T1000 (cell line): ENCODE measurements around the gene ACBD4.
A peak's percentile ranks its signal among the peaks of the same experiment; 100 is the strongest.

Experiments used
- DNase-seq: peaks from one replicate; lab custom pipeline; 2025; ENCODE audit warnings: mixed read lengths; lab: John Stamatoyannopoulos, UW

The ACBD4 gene

GRCh38 chr17:45136846-45137560, 1.5 kb downstream of the ACBD4 start:
- no peak for DNase-seq

DNA sequence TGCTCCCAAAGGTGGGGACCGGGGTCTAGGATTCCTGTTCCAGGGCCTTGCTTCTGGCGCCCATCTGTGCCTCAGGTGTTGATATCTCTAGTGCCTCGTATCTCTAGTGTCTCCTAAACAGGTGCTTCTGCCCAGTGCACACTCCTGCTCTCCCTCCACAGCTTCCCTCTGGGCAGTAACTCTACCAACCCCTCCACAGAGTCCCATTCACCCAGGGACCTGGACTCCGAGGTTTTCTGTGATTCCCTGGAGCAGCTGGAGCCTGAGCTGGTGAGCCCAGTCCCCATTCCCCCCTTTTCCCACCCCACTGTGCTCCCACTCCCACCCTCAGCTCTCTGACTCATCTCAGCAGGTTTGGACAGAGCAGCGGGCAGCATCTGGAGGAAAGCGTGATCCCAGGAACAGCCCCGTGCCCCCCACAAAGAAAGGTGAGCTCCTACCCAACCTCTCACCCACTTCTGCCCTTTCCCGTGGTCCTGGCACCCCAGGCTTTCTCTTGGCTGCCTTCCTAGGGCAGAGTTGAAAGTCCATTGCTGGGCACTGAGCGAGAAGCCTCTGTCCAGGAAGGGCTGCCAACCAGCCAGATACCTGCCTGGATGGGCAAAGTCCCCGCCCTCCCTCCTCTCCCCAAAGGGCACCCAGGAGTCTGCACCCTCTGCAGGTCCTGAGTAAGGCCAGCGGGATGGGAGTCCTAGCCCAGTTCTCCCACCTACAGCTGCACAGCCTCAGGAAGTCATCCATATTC, 2.2 kb downstream of the ACBD4 start:
- no peak for DNase-seq

DNA sequence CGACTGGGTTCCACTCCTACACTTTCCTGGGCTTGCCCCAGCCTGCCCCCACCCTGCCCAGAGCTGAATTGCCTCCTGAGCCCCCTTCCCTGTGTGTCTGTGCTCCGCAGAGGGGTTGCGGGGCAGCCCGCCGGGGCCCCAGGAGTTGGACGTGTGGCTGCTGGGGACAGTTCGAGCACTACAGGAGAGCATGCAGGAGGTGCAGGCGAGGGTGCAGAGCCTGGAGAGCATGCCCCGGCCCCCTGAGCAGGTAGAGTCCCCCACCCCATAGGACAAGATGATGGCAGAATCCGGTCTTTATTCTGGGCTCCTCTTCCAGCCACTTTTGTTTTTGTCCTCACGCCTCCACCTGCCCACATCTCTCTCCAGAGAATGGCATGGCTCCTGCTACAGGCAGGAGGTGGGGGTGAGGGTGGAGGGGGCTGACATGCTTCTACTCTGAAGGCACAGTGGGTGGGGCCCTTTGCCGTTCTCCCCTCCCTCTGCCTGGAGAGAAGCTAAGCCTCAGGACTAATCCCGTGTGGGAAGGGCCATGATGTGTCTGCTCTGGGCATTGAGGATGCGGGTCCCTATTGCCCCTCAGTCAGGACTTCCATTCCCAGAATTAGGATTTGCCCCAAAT, 3.5 kb downstream of the ACBD4 start:
- no peak for DNase-seq

DNA sequence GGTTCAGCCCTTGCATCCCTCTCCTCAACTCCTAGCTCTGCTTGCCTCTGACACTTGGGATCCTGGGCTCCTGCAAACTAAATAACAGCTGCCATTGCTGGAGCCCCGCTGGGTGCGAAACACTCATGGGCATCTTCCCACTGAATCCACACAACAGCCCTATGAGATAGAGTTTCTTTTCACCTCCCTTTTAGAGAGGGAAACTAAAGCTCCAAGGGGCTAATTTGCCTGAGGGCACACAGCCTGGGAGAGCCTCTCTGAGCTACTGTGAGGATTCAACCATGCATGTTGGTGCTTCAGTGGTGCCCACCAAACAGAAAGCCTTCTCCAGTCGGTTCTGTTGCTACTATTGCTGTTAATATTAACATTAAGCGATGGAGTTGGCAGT, 4.0 kb downstream of the ACBD4 start:
- no peak for DNase-seq

DNA sequence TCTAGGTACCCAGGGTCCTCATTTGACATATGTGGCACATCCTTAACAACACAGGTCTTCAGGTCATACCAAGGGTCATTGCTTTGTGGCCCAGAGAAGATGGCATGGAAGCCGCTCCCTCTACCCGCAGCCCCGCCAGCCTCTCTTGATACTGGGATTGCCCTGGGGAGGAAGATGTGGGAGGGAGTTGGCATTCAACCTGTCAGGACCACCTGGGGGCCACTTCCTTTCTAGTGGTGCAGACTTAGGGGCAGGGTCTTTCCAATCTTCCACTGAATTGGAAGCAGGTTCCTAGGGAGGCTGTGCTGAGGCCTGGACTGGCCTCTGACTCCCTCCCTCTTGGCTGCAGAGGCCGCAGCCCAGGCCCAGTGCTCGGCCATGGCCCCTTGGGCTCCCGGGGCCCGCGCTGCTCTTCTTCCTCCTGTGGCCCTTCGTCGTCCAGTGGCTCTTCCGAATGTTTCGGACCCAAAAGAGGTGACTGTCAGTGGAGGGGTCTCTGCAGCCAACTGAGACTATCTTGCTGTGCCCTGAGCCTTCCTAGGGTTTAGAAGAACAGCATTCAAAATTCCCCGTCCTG, 7.7 kb downstream of the ACBD4 start:
- no peak for DNase-seq

DNA sequence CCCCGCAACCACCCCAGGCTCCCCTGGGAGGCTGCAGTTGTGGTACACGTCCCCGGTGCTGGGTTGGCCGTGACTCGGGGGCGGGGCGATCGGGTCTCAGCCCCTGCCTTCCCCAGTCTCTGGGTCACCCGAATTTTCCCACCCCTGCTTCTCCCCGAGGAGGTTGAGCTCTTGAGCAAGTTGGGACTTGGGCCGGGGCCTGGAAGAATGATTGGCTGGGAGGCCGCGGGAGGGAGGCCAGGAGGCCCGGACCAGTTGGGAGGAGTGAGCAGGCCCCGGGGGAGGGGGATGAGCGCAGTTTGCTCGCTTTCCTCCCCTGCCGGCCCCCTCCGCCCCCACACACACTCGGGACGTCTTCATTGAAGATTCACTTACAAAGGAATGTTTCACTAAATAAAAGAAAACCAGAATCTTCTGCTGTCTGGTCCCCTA, 8.3 kb downstream of the ACBD4 start:
- DNase-seq = peak; percentile 39

DNA sequence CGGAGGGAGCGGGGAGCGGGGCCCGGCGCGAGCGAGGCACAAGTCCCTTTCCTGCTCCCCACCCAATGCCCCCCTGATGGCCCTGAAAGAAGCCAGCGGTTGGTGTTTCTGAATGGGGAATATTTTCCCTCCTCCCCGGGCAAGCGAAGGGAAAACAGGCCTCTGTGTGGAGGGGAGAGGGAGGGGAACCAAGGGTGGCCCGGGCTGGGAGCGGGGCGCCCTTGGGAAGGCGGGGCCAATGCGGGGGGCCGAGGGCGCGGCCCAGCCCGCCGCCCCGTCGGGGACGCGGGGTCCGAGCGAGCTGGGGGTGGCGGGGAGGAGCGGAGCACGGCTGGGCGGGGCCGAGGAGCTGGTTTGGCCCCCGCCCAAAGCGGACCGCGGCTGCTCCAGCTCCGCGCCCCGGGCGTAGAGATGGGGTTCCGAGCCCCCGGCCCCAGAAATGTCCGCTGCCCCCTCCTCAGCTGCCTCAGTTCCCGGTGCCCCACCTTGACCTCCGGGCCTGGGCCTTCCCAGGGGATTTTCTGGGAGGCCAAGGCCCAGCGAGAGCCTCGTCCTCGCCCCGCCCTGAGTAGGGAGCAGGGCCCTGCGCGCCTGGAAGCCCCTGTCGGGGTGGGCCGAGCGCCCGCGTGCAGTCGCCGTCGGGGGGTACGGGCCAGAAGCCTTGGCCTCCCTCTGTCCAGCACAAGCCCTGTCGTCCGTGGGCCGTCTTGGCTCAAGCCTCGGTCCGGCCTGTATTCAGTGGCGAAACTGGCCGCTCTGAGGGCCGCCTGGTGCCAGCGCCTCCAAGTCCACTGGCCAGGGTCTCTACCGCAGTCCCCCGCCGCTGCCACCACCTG, 8.9 kb downstream of the ACBD4 start:
- no peak for DNase-seq

DNA sequence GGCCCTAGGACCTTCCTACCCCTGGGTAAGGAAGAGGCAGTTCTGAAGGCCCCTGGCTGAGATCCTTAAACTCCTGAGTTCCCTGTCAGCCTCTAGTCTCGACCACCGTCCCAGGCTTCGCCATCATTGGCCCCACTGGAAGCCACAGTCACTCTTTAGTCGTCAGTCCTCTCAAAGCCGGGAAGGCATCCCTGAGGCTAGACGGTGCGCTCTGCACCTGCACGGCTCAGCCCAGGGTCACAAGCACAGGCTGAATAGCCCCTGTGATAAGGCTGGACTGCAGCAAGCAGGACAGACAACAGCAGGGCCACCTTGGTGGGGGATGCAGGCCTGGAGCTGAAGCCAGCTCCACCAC, 9.5 kb downstream of the ACBD4 start:
- no peak for DNase-seq

DNA sequence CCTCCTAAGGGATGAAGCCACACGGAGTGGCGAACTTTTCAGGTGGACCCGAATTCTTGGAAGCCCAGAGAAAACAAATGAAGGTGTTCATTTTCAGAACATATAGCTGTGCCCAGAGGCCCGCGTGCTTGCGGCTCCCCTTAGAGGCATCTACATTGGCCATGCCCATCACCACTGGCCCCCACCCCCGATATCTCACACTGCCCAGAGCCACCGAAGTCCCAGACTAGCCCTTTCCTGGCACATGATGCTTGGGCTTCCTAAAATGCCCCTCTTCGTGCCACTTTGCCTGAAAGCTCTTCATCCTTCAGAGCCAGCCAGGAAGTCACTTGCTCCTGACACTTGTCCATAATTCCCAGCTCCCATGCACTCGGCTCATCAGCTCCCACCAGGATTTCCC, 10.7 kb downstream of the ACBD4 start:
- no peak for DNase-seq

GRCh38 chr17:45146592-45146889, 11.1 kb downstream of the ACBD4 start:
- no peak for DNase-seq

DNA sequence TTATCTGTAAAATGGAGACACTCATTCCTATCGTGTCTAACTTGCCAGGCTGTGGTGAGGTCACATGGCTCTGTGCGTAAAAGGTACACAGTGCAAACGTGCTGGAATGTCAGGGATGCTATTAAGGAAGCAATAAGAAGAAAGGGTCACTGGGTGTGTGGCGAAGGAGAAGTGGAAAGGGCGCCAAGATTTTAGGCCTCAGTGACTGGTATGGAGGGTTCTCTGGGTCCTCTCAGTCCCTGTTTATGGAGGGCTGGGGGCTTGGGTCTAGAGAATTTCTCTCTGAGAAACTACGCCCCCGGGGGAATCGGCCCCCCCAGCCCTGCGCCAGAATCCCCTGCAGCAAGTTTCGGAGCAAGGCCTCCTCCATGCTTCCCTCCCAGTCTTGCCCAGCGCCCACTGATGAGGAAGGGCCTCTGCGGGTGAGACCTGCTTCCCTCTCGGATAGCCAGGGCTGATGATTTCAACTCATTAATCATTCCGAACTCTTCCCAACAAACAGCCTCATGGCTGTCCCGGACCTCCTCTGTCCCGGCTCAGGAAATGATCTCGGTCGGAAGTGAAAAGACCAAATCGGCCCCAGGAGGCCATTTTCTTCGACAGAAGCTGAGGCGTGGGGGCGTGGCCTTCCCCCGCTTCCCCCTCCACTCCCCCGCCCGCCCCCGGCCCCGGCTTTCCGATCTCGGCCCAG, 11.5 kb downstream of the ACBD4 start:
- DNase-seq = peak; percentile 86

DNA sequence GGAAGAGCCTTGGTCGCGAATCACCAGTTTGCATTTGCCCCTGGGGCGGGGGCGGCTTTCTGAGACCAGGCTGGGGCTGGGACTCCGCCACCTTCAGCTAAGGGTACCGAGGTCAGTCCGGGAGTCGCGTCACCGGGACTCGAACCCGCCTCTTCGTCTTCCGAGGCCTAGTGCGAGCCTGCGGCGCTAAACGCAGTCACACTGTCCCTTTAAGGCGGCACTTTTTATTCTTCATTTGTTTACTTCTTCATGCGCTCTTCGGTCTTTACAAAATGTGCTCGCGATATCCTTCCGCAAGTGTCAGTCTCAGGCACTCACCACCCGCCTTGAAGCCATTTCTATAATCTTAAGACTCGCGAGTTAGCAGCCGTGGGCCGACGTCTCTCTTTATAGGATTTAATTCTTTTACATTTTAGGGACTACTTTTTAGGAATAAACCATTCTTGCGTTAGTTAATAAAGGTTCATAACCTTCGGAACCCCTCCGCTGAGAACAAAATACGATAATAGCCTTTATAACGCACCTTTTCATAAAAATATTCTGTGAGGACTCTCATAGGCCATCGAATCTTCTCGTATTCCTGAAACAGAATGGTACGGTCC, 12.2 kb downstream of the ACBD4 start:
- DNase-seq = peak; percentile 86

GRCh38 chr17:45148183-45149036, 12.9 kb downstream of the ACBD4 start, which contains the start of gene HEXIM1:
HEXIM1 (plus strand) TSS chr17:45148475; CDS start chr17:45149191, 716 bp downstream.
- DNase-seq = peak; percentile 99

- DNase-seq = peak; percentile 52
Observed at GRCh38 chr17:45149037-45149668, 13.7 kb downstream of the ACBD4 start.

GRCh38 chr17:45149669-45150664, 14.5 kb downstream of the ACBD4 start:
- peak; percentile 21 for DNase-seq

DNA sequence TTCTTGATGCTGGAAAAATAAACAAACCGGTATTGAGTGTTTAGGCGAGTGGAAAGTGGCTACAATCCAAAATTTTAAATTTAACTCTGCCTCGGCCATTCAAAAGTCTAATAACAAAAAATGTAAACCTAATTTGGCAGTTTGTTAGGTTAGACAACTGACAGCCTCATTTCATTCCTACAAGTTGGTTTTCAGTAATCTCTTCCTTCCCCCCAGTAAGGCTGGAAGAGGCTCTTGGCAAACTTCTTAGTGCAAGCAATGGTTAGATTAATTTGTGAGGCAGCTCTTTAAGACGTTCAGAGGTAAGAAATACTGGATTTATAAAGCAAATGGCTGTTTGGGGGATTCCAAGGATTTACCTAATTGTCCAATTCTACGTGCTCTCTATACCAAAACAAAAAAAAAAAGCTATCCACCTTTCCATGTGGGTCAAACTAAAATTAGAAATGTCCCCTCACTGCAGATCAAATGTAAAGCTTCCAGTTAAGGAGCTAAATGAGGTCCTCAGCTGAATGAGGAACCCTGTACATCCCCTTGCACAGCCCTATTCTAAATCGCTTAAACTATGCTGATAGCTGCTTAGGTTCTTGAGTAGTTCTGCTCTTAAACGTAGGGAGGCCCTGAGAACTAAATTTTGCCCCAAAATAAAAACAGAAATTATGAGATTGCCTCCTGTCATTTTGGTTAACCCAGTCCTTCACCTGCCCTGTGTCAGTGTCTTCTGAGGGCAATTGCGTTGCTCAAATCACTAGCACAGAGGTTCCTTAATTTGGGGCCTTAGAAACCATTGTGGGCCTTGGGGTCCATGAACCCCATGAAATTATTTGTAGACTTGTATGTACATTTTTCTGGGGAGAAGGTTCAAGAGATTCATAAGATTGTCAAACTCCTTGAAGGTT, 15.7 kb downstream of the ACBD4 start:
- DNase-seq = no peak

- DNase-seq = no peak
Observed at GRCh38 chr17:45155029-45155428, 19.5 kb downstream of the ACBD4 start.
